ENCODE measurements around the gene CSTA.
"Not testable (repeated sequence)": the region's sequence is repeated elsewhere in the genome, so short reads cannot be mapped to it uniquely, and the experiment has no call there.

Gene CSTA

GRCh38 chr3:122322095-122323075 lies 2.7 kb upstream of the CSTA start:
- DNase-seq = no peak

- no peak for DNase-seq
Observed at GRCh38 chr3:122325769-122326168, 721 bp downstream of the CSTA start.

- DNase-seq = no peak
Observed at GRCh38 chr3:122331886-122332285, 6.8 kb downstream of the CSTA start.

GRCh38 chr3:122332551-122332950 lies 7.5 kb downstream of the CSTA start:
- DNase-seq = no peak

GRCh38 chr3:122342803-122343202 lies 17.8 kb downstream of the CSTA start:
- DNase-seq = no peak

- DNase-seq = no peak
Observed at GRCh38 chr3:122343654-122344053, 18.6 kb downstream of the CSTA start.

GRCh38 chr3:122349171-122349570 lies 24.1 kb downstream of the CSTA start:
- DNase-seq = no peak

GRCh38 chr3:122350814-122351418 lies 25.9 kb downstream of the CSTA start:
- DNase-seq = no peak

- DNase-seq = no peak
Observed at GRCh38 chr3:122351612-122352011, 26.6 kb downstream of the CSTA start.

- no peak for DNase-seq
Observed at GRCh38 chr3:122353215-122353614, 28.2 kb downstream of the CSTA start.

- no peak for DNase-seq
Observed at GRCh38 chr3:122353893-122354401, 28.9 kb downstream of the CSTA start.

- no peak for DNase-seq
Observed at GRCh38 chr3:122355612-122356011, 30.6 kb downstream of the CSTA start.

- no peak for DNase-seq
Observed at GRCh38 chr3:122356402-122356801, 31.4 kb downstream of the CSTA start.

- no peak for DNase-seq
Observed at GRCh38 chr3:122357828-122358702, 33.0 kb downstream of the CSTA start.

GRCh38 chr3:122358703-122359032 lies 33.6 kb downstream of the CSTA start:
- no peak for DNase-seq

- no peak for DNase-seq
Observed at GRCh38 chr3:122362026-122362425, 37.0 kb downstream of the CSTA start.

- no peak for DNase-seq
Observed at GRCh38 chr3:122364490-122364889, 39.4 kb downstream of the CSTA start.

GRCh38 chr3:122365073-122365472 lies 40.0 kb downstream of the CSTA start:
- DNase-seq = no peak

- not testable (repeated sequence) for DNase-seq
Observed at GRCh38 chr3:122365582-122366378, 40.7 kb downstream of the CSTA start.

GRCh38 chr3:122366379-122366749 lies 41.3 kb downstream of the CSTA start:
- DNase-seq = no peak

- DNase-seq = no peak
Observed at GRCh38 chr3:122374034-122374433, 49.0 kb downstream of the CSTA start.

GRCh38 chr3:122377975-122378374 lies 52.9 kb downstream of the CSTA start:
- no peak for DNase-seq
